ENCODE results near the gene ABR. TPM values are rescaled to one million over a fixed set of nuclear protein-coding genes. Genes with fewer than 3 reads are reported as not detected.
"Not testable (repeated sequence)": the region's sequence is repeated elsewhere in the genome, so short reads cannot be mapped to it uniquely, and the experiment has no call there.

Gene ABR
- total RNA-seq, 2 donors from 2014 or later, result 36.0 to 45.8 TPM

- H3K36me3 Mint-ChIP-seq, result peaks cover 0 to 9% of the 10 kb centered on the region in 2 donors
- H3K27ac Mint-ChIP-seq, result no peak overlapping the region
- no peaks in the 10 kb centered on the region for H3K9me3 Mint-ChIP-seq
- DNase-seq (ENCODE audit: low spot score in 2 of 2), result peak; percentile 69 to 71
- peak; percentile 44 to 55 for ATAC-seq
Observed at GRCh38 chr17:1058423-1059130, 121.2 kb downstream of the ABR start.

- Mint-ChIP-seq H3K9me3 (no peaks in the 10 kb centered on the region), H3K36me3 (peaks cover 0 to 9% of the 10 kb centered on the region in 2 donors), H3K27ac (no peak overlapping the region)
- ATAC-seq (no peak), DNase-seq (ENCODE audit: low spot score in 2 of 2) (no peak)
Observed at GRCh38 chr17:1056761-1057160, 123.0 kb downstream of the ABR start.

DNA sequence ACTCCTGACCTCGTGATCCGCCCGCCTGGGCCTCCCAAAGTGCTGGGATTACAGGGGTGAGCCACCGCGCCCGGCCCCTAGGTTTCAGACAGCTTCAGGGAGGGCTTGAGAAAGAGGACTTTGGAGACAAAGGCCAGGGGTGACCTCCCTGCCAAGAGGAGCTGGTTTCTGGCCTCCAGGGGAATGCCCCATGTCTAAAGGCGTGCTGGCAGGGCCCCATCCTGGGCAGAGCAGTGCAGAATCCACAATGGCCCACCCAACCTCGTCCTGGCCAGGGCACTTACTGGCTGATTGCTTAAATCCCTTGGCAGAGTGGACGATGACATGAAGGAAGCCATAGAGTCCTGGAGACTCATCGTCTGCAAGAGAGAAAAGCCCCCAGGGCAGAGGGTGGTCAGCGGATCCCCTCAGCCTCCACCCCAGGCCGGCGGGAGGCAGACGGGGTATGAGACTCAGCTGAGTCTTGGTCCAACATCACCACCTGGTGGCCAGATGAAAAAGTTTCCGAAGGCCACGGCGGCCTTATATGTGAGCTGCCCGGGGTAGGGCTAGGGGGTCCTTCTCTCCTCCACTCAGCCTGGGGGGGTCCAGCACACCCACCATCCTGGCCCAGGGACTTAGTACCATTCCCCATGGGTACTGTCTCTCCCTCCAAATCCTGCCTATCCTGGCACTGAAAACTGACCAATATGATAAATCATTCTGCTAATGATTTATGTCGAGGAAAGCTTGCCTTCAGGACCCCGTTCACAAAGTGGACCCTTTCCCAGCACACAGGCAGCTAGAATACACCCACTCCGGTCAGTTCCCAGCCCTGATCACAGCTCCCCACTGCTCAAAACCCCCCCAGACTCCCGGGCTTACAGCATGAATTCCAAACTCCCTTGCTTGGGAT lies 123.8 kb downstream of the ABR start:
- H3K27ac Mint-ChIP-seq, result no peak overlapping the region
- H3K36me3 Mint-ChIP-seq, result peaks cover 0 to 9% of the 10 kb centered on the region in 2 donors
- DNase-seq (ENCODE audit: low spot score in 2 of 2) (peak in 1 of 2 donors; percentile 54), ATAC-seq (peak; percentile 42 to 74)
- no peaks in the 10 kb centered on the region for H3K9me3 Mint-ChIP-seq

DNA sequence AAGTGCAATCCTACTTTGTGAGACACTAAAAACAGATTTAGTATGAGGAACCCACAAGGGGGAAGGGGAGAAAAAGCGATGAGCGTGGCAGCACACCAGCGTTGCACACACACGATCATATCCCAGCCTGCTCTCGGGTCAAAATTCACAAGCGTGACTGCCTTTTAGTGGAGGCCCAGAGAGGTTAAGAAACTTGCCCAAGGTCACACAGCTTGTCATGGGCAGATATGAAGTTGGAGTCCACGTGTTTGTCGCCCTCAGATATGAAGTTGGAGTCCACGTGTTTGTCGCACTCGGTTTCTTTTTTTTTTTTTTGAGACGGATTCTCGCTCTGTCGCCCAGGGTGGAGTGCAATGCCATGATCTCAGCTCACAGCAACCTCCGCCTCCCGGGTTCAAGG lies 124.5 kb downstream of the ABR start:
- ATAC-seq (no peak), DNase-seq (ENCODE audit: low spot score in 2 of 2) (no peak)
- H3K9me3 Mint-ChIP-seq, result no peaks in the 10 kb centered on the region
- H3K36me3 Mint-ChIP-seq, result peaks cover 0 to 9% of the 10 kb centered on the region in 2 donors
- H3K27ac Mint-ChIP-seq, result no peak overlapping the region

GRCh38 chr17:1054656-1055055 lies 125.1 kb downstream of the ABR start:
- H3K9me3 Mint-ChIP-seq, result no peaks in the 10 kb centered on the region
- H3K36me3 Mint-ChIP-seq, result peaks cover 0 to 5% of the 10 kb centered on the region in 2 donors
- H3K27ac Mint-ChIP-seq, result no peak overlapping the region
- no peak for ATAC-seq
- DNase-seq (ENCODE audit: low spot score in 2 of 2), result no peak

DNA sequence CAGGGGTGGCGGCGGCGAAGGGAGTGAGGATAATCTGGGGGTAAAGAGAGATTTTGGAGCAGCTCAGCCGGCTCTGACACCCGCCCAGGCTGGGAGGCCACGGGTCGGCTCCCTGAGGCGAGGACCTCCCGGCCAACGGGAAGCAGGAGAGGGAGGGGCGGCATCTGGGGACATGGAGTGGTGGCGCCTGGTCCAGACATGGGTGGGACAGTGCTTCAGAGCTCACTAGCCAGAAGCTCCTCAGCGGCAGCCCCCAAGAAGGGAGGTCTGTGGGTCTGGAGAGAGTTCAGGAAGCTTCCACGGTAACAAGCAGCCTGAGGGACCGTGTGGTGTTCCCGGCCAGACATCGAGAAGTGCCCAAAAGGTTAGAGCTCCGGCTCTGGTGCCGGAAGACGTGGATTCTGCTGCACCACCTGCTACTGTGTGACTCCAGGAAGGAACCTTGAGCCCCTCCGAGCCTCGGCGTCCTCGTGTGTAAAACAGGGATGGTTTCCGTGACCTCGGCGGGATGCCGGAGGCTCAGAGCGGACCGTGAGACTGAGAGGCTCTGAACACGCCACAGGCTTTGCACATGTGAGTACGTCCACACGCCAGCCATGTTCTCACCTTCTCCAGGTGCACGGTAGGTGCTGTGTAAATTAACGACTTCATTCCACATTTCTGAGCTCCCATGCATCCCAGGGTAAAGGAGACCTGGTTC lies 126.0 kb downstream of the ABR start:
- no peaks in the 10 kb centered on the region for H3K36me3 Mint-ChIP-seq
- no peak for DNase-seq (ENCODE audit: low spot score in 2 of 2)
- ATAC-seq, result no peak
- H3K9me3 Mint-ChIP-seq, result no peaks in the 10 kb centered on the region
- H3K27ac Mint-ChIP-seq, result no peak overlapping the region

- Mint-ChIP-seq H3K9me3 (no peaks in the 10 kb centered on the region), H3K36me3 (no peaks in the 10 kb centered on the region), H3K27ac (no peak overlapping the region)
- DNase-seq (ENCODE audit: low spot score in 2 of 2), result no peak
- ATAC-seq, result no peak
Observed at GRCh38 chr17:1050996-1051925, 128.5 kb downstream of the ABR start.

DNA sequence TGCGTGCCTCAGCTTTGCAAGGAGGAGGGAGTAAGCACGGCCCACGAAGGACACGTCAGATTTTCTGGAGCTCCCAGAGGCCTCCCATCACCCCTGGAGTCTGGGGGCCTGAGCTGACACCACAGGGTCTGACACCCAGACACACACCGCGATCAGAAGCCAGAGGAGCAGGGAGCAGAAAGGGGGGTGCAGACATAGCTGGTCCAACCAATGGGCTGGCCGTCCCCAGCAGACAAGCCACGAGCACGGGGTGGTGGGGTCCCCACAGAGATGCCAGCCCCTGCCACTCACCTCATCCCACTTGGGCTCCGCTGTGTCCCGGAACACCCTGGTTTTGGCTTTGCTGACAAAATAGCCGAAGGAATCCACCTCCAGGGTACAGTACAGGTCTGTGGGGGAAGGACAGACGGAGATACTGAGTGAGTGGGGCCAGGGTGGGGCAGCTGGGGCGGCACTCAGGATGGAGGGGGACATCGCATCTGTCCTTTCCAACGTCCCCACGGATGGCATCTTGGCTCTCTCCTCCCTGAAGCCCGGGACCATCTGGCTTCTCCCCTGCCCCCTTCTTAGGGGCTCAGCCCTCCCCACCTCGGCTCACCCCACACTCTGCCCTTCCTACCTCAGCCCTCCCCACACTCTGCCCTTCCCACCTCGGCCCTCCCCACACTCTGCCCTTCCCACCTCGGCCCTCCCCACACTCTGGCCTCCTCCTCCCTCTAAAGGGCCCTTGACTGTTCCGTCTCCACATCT lies 129.4 kb downstream of the ABR start:
- ATAC-seq, result no peak
- Mint-ChIP-seq H3K27ac (peak overlapping the region in 1 of 2 donors; percentile 31), H3K9me3 (no peaks in the 10 kb centered on the region), H3K36me3 (no peaks in the 10 kb centered on the region)
- DNase-seq (ENCODE audit: low spot score in 2 of 2), result no peak

DNA sequence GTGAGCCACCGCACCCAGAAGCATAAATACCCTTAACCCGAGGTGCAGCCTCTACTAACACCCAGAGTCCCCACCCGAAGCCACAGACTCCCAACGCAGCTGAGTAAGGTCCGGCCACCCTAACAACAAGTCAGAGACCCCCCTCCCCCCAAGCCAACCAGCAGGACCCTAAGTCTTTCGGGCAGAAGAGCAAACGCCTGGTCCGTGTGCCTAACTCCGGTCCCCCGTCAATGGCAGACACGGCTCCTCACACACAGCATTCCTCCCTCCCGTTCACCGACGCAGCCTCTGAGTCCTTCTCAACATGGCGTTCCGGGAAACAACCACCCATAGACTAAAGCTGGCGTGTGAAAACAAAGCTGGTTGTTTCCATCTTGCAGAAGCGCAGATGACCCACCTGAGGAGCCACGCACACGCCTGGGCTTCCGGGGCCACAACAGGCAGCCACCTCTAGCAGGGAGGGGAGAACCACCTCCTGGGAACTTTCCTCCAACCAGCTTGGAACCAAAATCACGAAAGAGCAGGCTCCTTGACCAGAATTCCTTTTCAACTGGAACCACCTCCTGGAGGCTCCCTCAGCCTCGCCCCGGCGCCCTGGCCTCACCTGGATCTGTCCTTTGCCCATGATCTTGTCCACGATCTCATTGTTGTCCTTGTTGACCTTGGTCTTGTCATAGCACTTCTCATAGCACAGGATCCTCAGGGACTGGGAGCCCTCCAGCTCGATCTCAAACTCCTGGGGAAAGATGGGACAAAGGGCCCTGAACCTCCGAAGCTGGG lies 130.1 kb downstream of the ABR start:
- Mint-ChIP-seq H3K9me3 (no peaks in the 10 kb centered on the region), H3K27ac (peak overlapping the region in 1 of 2 donors; percentile 31), H3K36me3 (no peaks in the 10 kb centered on the region)
- DNase-seq (ENCODE audit: low spot score in 2 of 2), result no peak
- no peak for ATAC-seq

GRCh38 chr17:1048516-1049115 lies 131.2 kb downstream of the ABR start:
- not testable (repeated sequence) for H3K36me3 Mint-ChIP-seq; H3K27ac Mint-ChIP-seq; H3K9me3 Mint-ChIP-seq; DNase-seq (ENCODE audit: low spot score in 2 of 2); ATAC-seq

- H3K9me3 Mint-ChIP-seq, result no peaks in the 10 kb centered on the region
- no peaks in the 10 kb centered on the region for H3K36me3 Mint-ChIP-seq
- DNase-seq (ENCODE audit: low spot score in 2 of 2), result no peak
- no peak overlapping the region for H3K27ac Mint-ChIP-seq
- ATAC-seq, result peak in 1 of 2 donors; percentile 11
Observed at GRCh38 chr17:1047879-1048470, 131.8 kb downstream of the ABR start.

DNA sequence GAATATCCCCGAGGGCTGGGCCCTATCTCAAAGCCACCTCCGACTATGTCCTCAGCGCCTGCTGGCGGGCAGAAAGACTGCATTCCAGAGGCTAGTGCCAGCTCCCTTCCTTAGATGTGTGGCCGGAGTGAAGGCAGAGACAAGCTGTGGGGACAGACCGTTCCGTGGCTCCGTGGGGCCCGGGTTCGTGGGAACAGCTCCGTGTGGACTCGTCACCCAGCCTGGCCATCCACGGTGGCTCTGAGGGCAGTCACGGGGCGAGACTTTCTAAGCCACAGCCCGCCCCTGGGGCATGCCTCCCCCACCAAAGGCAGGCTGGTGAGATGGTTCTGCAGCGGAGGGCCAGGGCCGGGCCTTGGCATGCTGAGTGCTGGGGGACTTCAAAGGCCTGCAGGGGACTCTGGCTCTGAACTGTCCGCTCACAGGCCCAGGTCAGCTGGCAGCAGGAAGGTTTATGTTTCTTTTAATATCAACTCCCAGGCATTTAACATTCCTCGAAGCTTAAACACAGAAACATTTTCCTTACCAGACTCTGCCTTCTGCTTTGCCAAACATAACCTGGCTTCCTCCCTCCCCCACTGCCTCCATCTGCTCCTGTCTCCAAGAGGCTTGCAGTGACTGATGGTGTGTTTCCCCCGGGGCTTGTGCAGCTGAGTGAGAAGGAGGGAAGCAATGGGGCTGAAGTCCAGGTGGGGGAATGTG lies 132.5 kb downstream of the ABR start:
- H3K36me3 Mint-ChIP-seq, result peaks cover 2 to 6% of the 10 kb centered on the region in 2 donors
- DNase-seq (ENCODE audit: low spot score in 2 of 2) (no peak), ATAC-seq (no peak)
- H3K9me3 Mint-ChIP-seq, result no peaks in the 10 kb centered on the region
- H3K27ac Mint-ChIP-seq, result no peak overlapping the region

GRCh38 chr17:1045456-1045855 lies 134.3 kb downstream of the ABR start:
- no peak overlapping the region for H3K27ac Mint-ChIP-seq
- ATAC-seq (no peak), DNase-seq (ENCODE audit: low spot score in 2 of 2) (no peak)
- peaks cover 0 to 6% of the 10 kb centered on the region in 2 donors for H3K9me3 Mint-ChIP-seq
- H3K36me3 Mint-ChIP-seq, result peaks cover 7 to 9% of the 10 kb centered on the region in 2 donors

Data from activated naive CD4-positive, alpha-beta T cell treated with anti-CD3 and anti-CD28 coated beads, Interleukin-2, amount 50 U/mL, for 72 hours (primary cell).